GM19023 (cell line): ENCODE measurements around the gene DENND4B.
"Not testable (repeated sequence)": the region's sequence is repeated elsewhere in the genome, so short reads cannot be mapped to it uniquely, and the experiment has no call there.

Experiments
- ATAC-seq: cut with Tn5 transposase; IDR thresholded peaks from one replicate; pipeline ENCODE4 v1.9.1; 2021; ENCODE audit warnings: mild to moderate bottlenecking, moderate library complexity; ENCODE audit not compliant: unreplicated experiment

The DENND4B gene

GRCh38 chr1:153928791-153929341 lies 17.7 kb downstream of the DENND4B start:
- no peak for ATAC-seq

GRCh38 chr1:153928245-153928644 lies 18.3 kb downstream of the DENND4B start:
- ATAC-seq: no peak

- no peak for ATAC-seq
Measured at GRCh38 chr1:153926405-153926804, 20.1 kb downstream of the DENND4B start.

GRCh38 chr1:153922972-153923925 lies 23.3 kb downstream of the DENND4B start, which contains the start of gene GATAD2B:
Gene GATAD2B (minus strand): TSS chr1:153922972. CDS start chr1:153828347, 94,625 bp downstream.
- ATAC-seq: peak; percentile 94

- ATAC-seq: peak; percentile 1
Measured at GRCh38 chr1:153922076-153922971, 24.2 kb downstream of the DENND4B start.

GRCh38 chr1:153921803-153922075 lies 24.8 kb downstream of the DENND4B start:
- no peak for ATAC-seq

- no peak for ATAC-seq
Measured at GRCh38 chr1:153921080-153921802, 25.3 kb downstream of the DENND4B start.

GRCh38 chr1:153919876-153920852 lies 26.4 kb downstream of the DENND4B start:
- no peak for ATAC-seq

GRCh38 chr1:153916297-153916696 lies 30.2 kb downstream of the DENND4B start:
- no peak for ATAC-seq

- no peak for ATAC-seq
Measured at GRCh38 chr1:153912349-153912748, 34.2 kb downstream of the DENND4B start.

- ATAC-seq: not testable (repeated sequence)
Measured at GRCh38 chr1:153910560-153910959, 36.0 kb downstream of the DENND4B start.

GRCh38 chr1:153908071-153908470 lies 38.4 kb downstream of the DENND4B start:
- no peak for ATAC-seq

GRCh38 chr1:153907134-153907533 lies 39.4 kb downstream of the DENND4B start:
- ATAC-seq: no peak

- ATAC-seq: no peak
Measured at GRCh38 chr1:153906396-153906795, 40.1 kb downstream of the DENND4B start.

- not testable (repeated sequence) for ATAC-seq
Measured at GRCh38 chr1:153905908-153906307, 40.6 kb downstream of the DENND4B start.

GRCh38 chr1:153903841-153904455 lies 42.6 kb downstream of the DENND4B start:
- no peak for ATAC-seq

- ATAC-seq: no peak
Measured at GRCh38 chr1:153899509-153899908, 47.0 kb downstream of the DENND4B start.

GRCh38 chr1:153895866-153896265 lies 50.7 kb downstream of the DENND4B start:
- ATAC-seq: not testable (repeated sequence)

- ATAC-seq: not testable (repeated sequence)
Measured at GRCh38 chr1:153891042-153891441, 55.5 kb downstream of the DENND4B start.
